KOPT-K1 (cell line): ENCODE results near the gene HRH2.

Experiments used
- H3K27ac ChIP-seq: fragments of 200-600 bp; sonication (generic); 2 replicates; pipeline ENCODE4 v1.5.1; 2016; ENCODE audit warnings: antibody characterized with exemption, mild to moderate bottlenecking, low read depth, low read length; ENCODE audit not compliant: poor library complexity, severe bottlenecking
- H3K36me3 ChIP-seq: fragments of 200-600 bp; sonication (generic); 2 replicates; pipeline ENCODE4 v1.5.1; 2017; ENCODE audit warnings: antibody characterized with exemption, mild to moderate bottlenecking, low read length, moderate library complexity; ENCODE audit not compliant: insufficient read depth
- H3K9me3 ChIP-seq: fragments of 200-600 bp; sonication (generic); 2 replicates; pipeline ENCODE4 v1.5.1; 2017; ENCODE audit warnings: antibody characterized with exemption, low read length, mild to moderate bottlenecking; ENCODE audit not compliant: insufficient read depth, poor library complexity, severe bottlenecking

Gene HRH2

DNA sequence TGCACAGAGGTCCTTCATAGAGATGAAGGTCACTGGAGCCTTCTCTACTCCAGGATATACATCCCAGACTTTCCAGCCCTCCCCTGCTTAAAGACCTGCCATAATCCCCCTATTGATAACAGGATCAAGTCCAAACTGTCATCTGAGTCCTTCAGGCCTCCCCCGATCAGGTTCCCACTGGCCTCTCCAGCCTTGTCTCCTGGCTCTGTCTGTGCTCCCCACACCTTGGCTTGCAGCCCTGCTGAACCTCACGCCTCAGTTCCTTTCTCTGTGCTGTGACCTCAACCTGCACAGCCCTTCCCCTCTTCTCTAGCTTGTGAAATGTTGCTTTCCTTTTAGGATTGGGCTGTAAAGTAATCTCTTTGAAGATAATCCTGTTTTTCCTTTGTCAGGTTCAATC, 2.5 kb upstream of the HRH2 start:
- no peak overlapping the region for H3K27ac ChIP-seq
- H3K36me3 ChIP-seq: no peaks in the 10 kb centered on the region

DNA sequence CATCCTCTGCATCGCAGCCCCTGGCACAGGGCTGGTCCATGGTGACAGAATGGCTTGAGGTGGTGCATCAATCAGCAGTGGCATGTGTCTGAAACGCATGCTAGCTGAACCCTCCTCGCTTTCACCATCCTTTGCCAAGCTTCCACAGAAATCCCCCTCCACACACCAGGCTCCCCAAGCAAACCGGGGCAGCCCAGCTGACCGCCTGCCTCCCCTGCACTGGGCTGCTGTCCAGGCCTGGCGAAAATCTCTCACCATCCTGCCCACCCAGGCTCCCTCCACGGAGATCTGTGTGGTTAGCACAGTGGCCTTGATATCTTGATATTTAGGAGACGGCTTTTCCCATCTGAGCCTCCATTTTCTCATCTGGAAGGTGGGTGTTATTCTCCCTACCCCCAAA, 905 bp upstream of the HRH2 start:
- no peaks in the 10 kb centered on the region for H3K9me3 ChIP-seq
- H3K27ac ChIP-seq: no peak overlapping the region
- H3K36me3 ChIP-seq: no peaks in the 10 kb centered on the region

More for the DNA sequence above, 2.5 kb upstream of the HRH2 start:
- H3K9me3 ChIP-seq: peaks cover 10% of the 10 kb centered on the region

DNA sequence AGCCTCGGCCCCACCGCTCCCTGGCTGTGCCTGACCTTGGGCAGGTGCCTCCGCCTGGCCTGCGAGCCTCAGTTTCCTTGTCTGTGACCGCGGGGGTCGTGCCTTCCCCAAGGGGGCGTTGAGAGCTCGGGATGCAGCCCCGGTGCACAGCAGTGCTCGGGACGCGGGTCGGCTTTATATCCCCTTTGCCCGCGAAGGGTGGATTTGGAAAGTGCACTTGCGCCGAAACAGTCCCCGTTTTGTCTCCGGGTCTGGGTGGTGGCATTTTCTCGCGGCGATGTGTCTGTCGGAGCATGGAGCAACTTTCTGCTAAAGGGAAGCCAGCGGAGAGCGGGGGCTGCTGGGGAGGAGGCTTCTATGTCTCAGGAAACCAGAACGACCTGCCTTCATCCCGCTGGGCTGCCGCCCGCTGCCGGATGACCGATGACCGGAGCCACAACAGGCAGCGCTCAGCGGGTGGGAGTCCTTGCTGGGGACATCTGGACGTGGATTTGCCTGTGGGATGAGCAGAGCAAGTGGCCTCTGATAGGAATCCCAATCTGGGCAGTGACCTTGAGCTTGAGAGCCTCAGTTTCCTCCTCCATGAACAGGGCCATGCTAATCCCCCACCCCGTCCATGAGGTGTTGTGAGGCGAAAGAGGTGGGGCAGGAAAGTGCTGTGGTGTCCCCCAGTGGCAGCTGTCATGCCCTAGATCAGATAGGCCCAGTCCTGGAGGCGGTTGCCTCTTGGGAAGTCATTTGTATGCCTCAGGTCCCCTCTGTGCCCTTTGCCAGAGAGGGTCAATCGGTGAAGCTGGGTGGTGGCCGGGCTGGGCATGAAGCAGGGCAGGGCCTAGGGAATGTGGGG, 651 bp downstream of the HRH2 start:
- Histone ChIP-seq H3K27ac (no peak overlapping the region), H3K9me3 (no peaks in the 10 kb centered on the region), H3K36me3 (no peaks in the 10 kb centered on the region)

DNA sequence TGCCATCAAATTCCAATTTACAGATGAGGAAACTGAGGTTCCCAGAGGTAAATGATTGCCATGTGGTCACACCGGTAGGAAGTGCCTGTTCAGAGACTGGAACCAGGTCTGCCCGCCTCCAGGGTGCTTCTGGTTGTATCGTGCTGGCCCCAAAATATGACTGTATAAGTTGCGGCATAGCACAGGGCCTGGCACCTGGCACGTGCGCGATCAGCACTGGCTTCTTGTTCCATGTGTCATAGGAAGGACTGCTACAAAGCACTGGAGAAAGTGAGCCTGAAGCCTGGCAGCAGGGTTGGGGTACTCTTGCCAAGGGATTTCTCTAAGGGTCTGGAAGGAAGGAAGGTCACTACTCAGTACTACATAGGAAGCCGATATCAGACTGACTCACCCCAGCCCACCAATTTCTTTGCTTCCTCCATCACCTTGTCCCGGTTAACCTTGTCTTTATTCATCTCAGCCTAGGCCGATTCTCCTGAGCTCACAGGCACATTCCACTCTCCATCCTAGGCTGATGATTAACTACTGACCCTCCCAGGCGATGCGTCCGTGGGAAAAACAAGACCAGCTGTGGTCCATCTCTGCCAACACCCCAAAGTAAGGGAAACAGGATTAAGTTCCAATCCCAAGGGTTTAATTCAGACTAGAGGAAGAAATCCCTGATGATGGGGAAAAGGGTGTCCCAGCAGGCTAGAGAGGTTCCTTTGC, 1.8 kb downstream of the HRH2 start:
- Histone ChIP-seq H3K9me3 (no peaks in the 10 kb centered on the region), H3K36me3 (no peaks in the 10 kb centered on the region), H3K27ac (no peak overlapping the region)

DNA sequence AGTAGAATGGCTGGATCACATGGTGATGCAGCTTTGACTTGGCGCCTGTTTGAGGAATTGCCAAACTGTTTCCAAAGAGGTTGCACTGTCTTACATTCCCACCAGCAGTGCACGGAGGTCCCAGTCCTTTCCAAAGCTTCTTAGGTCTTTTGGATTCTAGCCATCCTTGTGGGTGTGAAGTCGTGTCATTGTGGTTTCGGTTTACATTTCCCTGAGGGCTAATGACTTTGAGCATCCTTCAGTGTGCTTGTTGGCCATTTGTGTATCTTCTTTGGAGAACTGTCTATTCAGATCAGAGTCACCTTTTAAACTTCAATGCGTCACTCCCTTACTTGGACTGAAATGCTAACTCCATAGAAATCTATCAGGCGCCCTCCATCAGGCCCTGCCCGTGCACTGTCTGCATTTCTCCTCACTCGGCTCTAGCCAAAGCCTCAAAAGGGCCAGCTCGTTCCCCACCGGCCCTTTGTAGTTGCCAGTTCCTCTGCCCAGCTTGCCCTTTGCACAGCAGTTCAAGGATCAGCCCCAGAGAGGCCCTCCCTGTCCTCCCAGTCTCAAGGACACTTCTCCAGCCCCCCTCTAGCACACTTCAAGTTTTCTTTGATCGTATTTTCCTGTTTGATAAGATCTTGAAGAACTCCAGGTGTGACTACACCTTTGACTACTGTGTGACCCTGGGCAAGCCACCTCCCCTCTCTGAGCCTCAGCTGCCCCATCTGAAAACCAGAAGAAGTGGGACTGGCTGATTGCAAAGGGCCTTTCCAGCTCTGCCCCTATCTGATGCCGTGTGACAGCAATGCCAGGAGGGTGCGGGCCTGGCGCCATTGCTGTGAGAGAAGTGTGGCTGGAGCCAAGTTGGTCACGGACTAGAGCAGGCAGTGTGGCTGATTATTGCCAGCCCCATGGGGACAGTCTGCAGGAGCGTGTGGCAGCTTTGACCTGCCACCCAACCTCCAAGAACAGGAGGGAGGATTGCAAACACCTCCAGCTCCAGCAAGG, 5.6 kb downstream of the HRH2 start:
- H3K27ac ChIP-seq: no peak overlapping the region
- H3K36me3 ChIP-seq: no peaks in the 10 kb centered on the region
- H3K9me3 ChIP-seq: no peaks in the 10 kb centered on the region

DNA sequence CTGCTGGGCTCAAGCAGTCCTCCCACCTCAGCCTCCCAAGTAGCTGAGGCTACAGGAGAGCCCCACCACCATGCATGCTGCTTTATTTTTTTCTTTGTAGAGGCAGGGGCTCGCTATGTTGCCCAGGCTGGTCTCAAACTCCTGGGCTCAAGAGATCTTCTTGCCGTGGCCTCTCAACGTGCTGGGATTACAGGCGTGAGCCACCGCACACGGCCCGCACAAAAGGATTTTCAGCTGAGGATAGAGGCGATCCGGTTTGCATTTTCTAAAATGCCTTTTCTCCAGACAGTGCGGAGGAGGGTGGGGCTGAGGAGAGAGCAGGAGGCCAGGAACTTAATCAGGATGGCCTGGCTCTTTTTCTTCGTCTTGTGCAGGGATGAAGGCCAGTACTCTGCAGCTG, 6.9 kb downstream of the HRH2 start:
- Histone ChIP-seq H3K27ac (no peak overlapping the region), H3K36me3 (no peaks in the 10 kb centered on the region), H3K9me3 (no peaks in the 10 kb centered on the region)

DNA sequence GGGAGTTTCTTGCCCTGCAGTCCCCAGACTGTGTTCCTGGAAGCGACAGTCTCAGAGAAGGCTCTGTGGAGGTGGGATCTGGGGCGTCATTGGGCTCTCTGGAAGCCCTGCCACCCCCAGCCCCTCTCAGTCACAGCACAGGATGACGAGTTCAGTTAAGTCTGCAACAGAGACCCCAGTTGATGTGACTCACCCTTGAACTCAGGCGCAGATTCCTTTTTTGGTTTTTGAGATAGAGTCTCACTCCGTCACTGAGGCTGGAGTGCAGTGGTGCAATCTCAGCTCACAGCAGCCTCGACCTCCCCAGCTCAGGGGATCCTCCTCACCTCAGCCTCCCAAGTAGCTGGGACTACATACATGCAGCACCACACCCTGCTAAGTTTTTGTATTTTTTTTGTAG, 8.3 kb downstream of the HRH2 start:
- Histone ChIP-seq H3K36me3 (no peaks in the 10 kb centered on the region), H3K9me3 (no peaks in the 10 kb centered on the region), H3K27ac (no peak overlapping the region)

DNA sequence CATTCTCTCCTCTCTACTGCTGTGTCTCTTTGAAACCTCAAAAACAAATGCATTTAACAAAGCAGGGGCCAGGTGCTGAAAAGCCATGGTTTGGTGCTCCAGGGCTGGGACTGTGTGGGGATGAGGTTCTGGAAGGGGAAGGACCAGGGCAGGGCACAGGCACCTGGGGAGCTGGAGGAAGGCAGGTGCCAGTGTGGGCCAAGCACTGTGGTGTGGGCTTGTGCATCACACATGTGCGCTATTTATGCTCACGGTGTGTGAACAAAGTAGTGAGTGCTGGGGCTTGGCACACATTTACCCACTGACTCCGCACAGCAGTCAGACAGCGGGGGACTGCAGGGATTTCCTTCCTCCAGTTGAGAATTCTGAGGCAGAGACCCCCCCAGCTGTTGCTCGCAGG, 10.1 kb downstream of the HRH2 start:
- no peak overlapping the region for H3K27ac ChIP-seq
- no peaks in the 10 kb centered on the region for H3K36me3 ChIP-seq
- no peaks in the 10 kb centered on the region for H3K9me3 ChIP-seq

DNA sequence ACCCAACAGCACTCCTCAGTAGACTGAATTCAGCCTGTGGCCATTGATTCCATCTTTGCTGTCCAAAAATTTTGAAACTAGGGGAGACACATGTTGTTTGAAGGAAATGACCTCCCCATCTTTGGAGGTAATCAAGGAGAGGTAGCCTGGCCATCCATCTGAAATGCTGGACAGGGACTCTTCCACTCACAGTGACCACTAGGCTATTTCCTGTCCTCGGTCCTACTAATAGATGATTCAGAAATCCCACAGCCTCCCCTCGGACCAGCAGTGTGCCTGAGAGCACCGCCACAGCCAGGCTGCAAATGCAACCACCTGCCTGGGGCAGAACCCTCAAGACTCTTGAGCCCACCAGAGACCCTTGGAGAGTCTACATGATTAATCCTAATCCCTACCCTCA, 12.5 kb downstream of the HRH2 start:
- no peaks in the 10 kb centered on the region for H3K36me3 ChIP-seq
- no peaks in the 10 kb centered on the region for H3K9me3 ChIP-seq
- H3K27ac ChIP-seq: no peak overlapping the region

DNA sequence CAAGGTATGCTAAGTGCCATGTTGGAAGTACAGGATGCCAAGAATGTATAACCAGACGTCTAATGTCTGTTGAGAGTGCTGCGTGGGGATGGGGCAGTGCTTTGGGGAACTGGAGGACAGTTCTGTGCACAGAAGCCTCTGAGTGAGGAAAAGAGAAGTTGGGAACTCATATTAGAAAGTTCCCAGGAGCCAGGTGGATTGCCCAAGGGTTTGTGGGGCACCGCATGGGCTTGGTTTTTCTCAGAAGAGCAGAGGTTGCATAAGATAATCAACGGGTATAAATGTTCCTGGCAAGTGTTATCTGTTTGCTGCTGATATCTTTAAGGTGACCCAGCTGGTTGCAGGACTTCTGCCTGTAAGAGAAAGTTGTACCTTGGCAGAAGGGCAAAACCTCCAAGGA, 13.1 kb downstream of the HRH2 start:
- H3K9me3 ChIP-seq: no peaks in the 10 kb centered on the region
- H3K36me3 ChIP-seq: no peaks in the 10 kb centered on the region
- no peak overlapping the region for H3K27ac ChIP-seq

DNA sequence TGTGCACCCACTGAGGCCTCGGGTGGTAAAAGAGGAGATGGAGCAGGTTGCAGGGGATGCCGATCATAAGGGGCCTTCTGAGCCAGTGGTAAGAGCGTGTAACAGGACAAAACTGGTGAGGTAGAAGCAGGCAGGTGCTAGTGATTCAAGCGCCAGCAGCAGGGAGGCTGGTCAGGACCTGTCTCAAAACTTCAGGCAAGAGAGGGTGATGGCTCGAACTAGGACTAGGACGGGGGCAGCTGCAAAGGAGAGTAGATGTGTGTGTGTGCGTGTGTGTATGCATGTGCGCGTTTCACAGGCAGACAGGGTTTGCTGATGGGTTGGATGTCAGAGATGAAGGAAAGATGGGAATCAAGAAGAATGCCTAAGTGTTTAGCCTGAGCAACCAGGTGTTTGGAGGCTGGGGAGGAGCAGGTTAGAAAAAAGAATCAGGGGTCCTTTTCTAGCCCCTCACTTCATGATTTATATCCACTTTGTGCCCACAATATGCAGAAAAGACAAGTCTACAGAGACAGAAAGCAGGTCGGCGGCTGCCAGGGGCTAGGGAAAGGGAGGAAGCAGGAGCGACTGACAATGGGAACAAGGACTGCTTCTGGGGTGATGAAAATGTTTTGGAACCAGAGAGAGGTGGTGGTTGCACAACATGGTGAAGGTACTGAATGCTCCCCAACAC, 15.2 kb downstream of the HRH2 start:
- H3K9me3 ChIP-seq: no peaks in the 10 kb centered on the region
- H3K36me3 ChIP-seq: no peaks in the 10 kb centered on the region
- no peak overlapping the region for H3K27ac ChIP-seq

DNA sequence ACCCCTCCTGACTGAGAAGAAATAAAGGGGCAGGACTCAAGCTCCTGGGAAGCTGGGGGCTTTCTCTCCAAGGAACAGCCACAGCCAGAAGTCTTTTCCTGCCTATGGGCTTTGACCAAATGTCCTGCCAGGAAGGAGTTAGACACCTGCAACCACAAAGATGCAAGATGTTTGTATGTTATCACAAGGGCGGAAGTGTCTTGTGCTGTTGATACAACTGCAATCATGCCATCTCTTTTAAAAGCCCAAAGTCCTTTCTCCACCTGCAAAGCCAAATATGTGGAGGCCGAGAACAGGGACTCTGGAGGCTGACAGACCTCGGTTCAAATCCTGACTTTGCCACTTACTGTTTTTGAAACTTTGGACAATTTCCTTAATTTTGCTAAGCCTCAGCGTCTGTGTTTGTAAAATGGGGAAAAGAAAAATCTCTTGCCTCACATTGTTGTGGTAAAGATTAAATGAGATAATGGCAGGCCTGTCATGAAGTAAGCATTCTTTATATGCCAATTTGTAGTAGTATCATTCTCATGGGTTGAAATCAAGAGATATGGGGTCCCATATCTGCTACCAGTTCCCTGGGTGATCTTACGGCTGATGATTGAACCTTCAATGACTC, 17.0 kb downstream of the HRH2 start:
- no peaks in the 10 kb centered on the region for H3K36me3 ChIP-seq
- H3K9me3 ChIP-seq: no peaks in the 10 kb centered on the region
- no peak overlapping the region for H3K27ac ChIP-seq

DNA sequence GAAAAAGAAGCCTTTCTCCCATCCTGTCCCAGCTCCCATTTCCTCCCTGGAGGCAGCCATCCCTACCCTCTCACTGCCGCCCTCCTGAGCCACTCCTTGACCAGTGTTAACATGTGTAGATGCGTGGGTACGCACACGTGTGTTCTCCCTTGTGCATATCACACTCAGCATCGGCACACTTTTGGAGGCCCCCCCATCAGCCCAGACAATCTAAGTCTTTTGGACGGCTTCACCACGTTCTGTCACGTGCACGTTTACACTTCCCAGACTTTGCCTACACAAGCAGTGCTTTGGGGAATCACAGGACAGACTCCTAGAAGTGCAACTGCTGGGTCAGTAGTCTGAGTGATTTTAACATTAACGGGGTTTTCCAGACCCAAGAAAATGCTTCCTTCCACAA, 18.0 kb downstream of the HRH2 start:
- Histone ChIP-seq H3K27ac (no peak overlapping the region), H3K9me3 (no peaks in the 10 kb centered on the region), H3K36me3 (no peaks in the 10 kb centered on the region)

DNA sequence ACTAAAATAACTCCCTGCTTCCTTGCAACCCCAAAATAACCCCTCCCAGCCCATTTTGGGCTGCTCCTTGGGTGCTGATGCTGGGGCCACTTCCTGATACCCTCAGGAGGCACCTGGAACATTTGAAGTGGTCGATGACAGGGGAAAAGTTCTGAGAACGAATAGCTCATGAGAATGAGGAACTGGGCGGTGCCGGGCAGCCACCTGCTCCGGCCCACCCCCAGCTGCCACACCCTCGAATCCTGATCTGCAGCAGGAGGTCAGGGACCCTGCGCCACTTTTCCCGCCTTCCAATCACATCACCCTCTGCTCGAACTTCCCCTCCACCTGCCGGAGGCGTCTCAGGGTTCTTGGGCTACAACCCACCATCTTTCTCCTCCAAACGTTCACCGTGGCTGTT, 19.7 kb downstream of the HRH2 start:
- no peak overlapping the region for H3K27ac ChIP-seq
- H3K36me3 ChIP-seq: no peaks in the 10 kb centered on the region
- no peaks in the 10 kb centered on the region for H3K9me3 ChIP-seq
